OCI-LY1 (cell line): ENCODE measurements around the gene FHL2.

Source experiments
- H2AFZ ChIP-seq: fragments of 200-600 bp; sonication (generic), shearing (Covaris generic); 2 replicates; pipeline ENCODE4 v1.6.0; 2014; ENCODE audit warnings: antibody characterized with exemption, mild to moderate bottlenecking, low read length
- H3F3A ChIP-seq: fragments of 200-600 bp; sonication (generic), shearing (Covaris generic); 2 replicates; pipeline ENCODE4 v1.6.0; 2014; ENCODE audit warnings: mild to moderate bottlenecking, antibody characterized with exemption, low read length, moderate library complexity; ENCODE audit not compliant: insufficient read depth
- H3K27ac ChIP-seq: fragments of 200-600 bp; sonication (generic); 2 replicates; pipeline ENCODE4 v1.5.1; 2014; ENCODE audit warnings: low read length, mixed run types, mild to moderate bottlenecking, low read depth; ENCODE audit not compliant: poor library complexity, severe bottlenecking
- H3K27me3 ChIP-seq: fragments of 200-600 bp; sonication (generic); 2 replicates; pipeline ENCODE4 v1.6.0; 2014; ENCODE audit warnings: antibody characterized with exemption, mild to moderate bottlenecking, low read length, moderate library complexity; ENCODE audit not compliant: insufficient read depth
- H3K36me3 ChIP-seq: fragments of 200-600 bp; sonication (generic); 2 replicates; pipeline ENCODE4 v1.6.1; 2014; ENCODE audit warnings: mild to moderate bottlenecking, antibody characterized with exemption, low read length, moderate library complexity, mixed read lengths; ENCODE audit not compliant: insufficient read depth
- H3K4me1 ChIP-seq: fragments of 200-600 bp; sonication (generic); 2 replicates; pipeline ENCODE4 v1.5.1; 2014; ENCODE audit warnings: mild to moderate bottlenecking, low read length, moderate library complexity; ENCODE audit not compliant: insufficient read depth, severe bottlenecking
- H3K4me2 ChIP-seq: fragments of 200-600 bp; sonication (generic), shearing (Covaris generic); 2 replicates; pipeline ENCODE4 v1.6.1; 2014; ENCODE audit warnings: low read length
- H3K4me3 ChIP-seq: fragments of 200-600 bp; sonication (generic); 2 replicates; pipeline ENCODE4 v1.5.1; 2014; ENCODE audit warnings: low read length, low read depth, mild to moderate bottlenecking, mixed read lengths; ENCODE audit not compliant: poor library complexity, severe bottlenecking
- H3K79me2 ChIP-seq: fragments of 200-600 bp; shearing (Covaris generic); 2 replicates; pipeline ENCODE4 v1.6.1; 2016; ENCODE audit warnings: mixed run types, low read length, mixed read lengths; ENCODE audit not compliant: insufficient read depth
- H3K9ac ChIP-seq: fragments of 200-600 bp; sonication (generic), shearing (Covaris generic); 2 replicates; pipeline ENCODE4 v1.6.1; 2014; ENCODE audit warnings: mild to moderate bottlenecking, low read length, mixed read lengths
- H3K9me2 ChIP-seq: fragments of 200-600 bp; sonication (generic), shearing (Covaris generic); 2 replicates; pipeline ENCODE4 v1.6.1; 2014; ENCODE audit warnings: low read depth, mild to moderate bottlenecking, low read length, mixed read lengths
- H3K9me3 ChIP-seq: fragments of 200-600 bp; shearing (Covaris generic); 2 replicates; pipeline ENCODE4 v1.6.1; 2014; ENCODE audit warnings: low read length, mixed read lengths
- H4K20me1 ChIP-seq: fragments of 200-600 bp; sonication (generic), shearing (Covaris generic); 2 replicates; pipeline ENCODE4 v1.6.0; 2016; ENCODE audit warnings: mild to moderate bottlenecking, low read length; ENCODE audit not compliant: insufficient read depth
- EZH2 ChIP-seq: fragments of 200-600 bp; sonication (generic), shearing (Covaris generic); IDR thresholded peaks from 2 replicates; pipeline ENCODE4 v1.8.0; 2017; ENCODE audit warnings: borderline replicate concordance, mixed run types, mild to moderate bottlenecking, antibody characterized with exemption, low read length, moderate library complexity, mixed read lengths
- TF ChIP-seq, protein P1 (sequence below): fragments of 200-600 bp; sonication (generic), shearing (Covaris generic); IDR thresholded peaks from 2 replicates; pipeline ENCODE4 v1.5.1; 2017; ENCODE audit warnings: mild to moderate bottlenecking, antibody characterized with exemption, low read length, moderate library complexity, mixed read lengths

Gene FHL2

GRCh38 chr2:105317937-105318336 is 80.9 kb downstream of the FHL2 start:
- H3K4me3 ChIP-seq, result no peak overlapping the region
- H4K20me1 ChIP-seq, result no peaks in the 10 kb centered on the region
- H3K4me2 ChIP-seq, result no peak overlapping the region
- no peak overlapping the region for H3K27ac ChIP-seq
- H3K79me2 ChIP-seq, result peaks cover 86% of the 10 kb centered on the region
- no peaks in the 10 kb centered on the region for H3K9me3 ChIP-seq
- no peak overlapping the region for H2AFZ ChIP-seq
- no peaks in the 10 kb centered on the region for H3F3A ChIP-seq
- peaks cover 15% of the 10 kb centered on the region for H3K36me3 ChIP-seq
- peaks cover 5% of the 10 kb centered on the region for H3K4me1 ChIP-seq
- H3K9me2 ChIP-seq, result no peaks in the 10 kb centered on the region
- TF ChIP-seq EZH2, result no peak
- TF ChIP-seq, protein P1, sequence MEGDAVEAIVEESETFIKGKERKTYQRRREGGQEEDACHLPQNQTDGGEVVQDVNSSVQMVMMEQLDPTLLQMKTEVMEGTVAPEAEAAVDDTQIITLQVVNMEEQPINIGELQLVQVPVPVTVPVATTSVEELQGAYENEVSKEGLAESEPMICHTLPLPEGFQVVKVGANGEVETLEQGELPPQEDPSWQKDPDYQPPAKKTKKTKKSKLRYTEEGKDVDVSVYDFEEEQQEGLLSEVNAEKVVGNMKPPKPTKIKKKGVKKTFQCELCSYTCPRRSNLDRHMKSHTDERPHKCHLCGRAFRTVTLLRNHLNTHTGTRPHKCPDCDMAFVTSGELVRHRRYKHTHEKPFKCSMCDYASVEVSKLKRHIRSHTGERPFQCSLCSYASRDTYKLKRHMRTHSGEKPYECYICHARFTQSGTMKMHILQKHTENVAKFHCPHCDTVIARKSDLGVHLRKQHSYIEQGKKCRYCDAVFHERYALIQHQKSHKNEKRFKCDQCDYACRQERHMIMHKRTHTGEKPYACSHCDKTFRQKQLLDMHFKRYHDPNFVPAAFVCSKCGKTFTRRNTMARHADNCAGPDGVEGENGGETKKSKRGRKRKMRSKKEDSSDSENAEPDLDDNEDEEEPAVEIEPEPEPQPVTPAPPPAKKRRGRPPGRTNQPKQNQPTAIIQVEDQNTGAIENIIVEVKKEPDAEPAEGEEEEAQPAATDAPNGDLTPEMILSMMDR, result no peak
- H3K27me3 ChIP-seq, result no peaks in the 10 kb centered on the region
- no peak overlapping the region for H3K9ac ChIP-seq

GRCh38 chr2:105315314-105315713 is 83.5 kb downstream of the FHL2 start:
- no peaks in the 10 kb centered on the region for H4K20me1 ChIP-seq
- H3F3A ChIP-seq, result no peaks in the 10 kb centered on the region
- H3K79me2 ChIP-seq, result peaks cover 78% of the 10 kb centered on the region
- H3K27me3 ChIP-seq, result no peaks in the 10 kb centered on the region
- H3K9ac ChIP-seq, result no peak overlapping the region
- TF ChIP-seq, protein P1, result no peak
- no peak for TF ChIP-seq EZH2
- H3K27ac ChIP-seq, result no peak overlapping the region
- H3K9me2 ChIP-seq, result no peaks in the 10 kb centered on the region
- no peaks in the 10 kb centered on the region for H3K9me3 ChIP-seq
- H3K4me1 ChIP-seq, result peaks cover 5% of the 10 kb centered on the region
- no peak overlapping the region for H3K4me3 ChIP-seq
- H2AFZ ChIP-seq, result no peak overlapping the region
- H3K4me2 ChIP-seq, result no peak overlapping the region
- peaks cover 9% of the 10 kb centered on the region for H3K36me3 ChIP-seq

DNA sequence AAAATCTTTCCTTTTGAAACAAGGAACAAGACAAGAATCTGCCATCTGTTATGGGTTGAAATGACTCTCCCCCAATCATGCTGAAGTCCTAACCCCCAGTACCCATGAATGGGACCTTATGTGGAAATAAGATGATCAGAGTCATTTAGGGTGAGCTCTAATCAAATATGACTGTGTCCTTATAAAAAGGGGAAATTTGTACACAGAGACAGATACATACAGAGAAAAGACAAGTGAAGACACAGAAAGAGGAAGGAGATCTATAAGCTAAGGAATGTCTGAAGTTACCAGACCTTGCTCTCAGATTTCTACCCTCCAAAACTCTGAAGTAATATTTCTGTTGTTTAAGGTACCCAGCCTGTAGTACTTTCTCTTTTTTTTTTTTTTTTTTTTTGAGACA is 85.0 kb downstream of the FHL2 start:
- H4K20me1 ChIP-seq, result no peaks in the 10 kb centered on the region
- no peak overlapping the region for H3K4me2 ChIP-seq
- peaks cover 5% of the 10 kb centered on the region for H3K4me1 ChIP-seq
- no peak overlapping the region for H2AFZ ChIP-seq
- peaks cover 67% of the 10 kb centered on the region for H3K79me2 ChIP-seq
- H3K27me3 ChIP-seq, result no peaks in the 10 kb centered on the region
- H3K27ac ChIP-seq, result no peak overlapping the region
- H3F3A ChIP-seq, result no peaks in the 10 kb centered on the region
- H3K4me3 ChIP-seq, result no peak overlapping the region
- no peak overlapping the region for H3K9ac ChIP-seq
- peaks cover 17% of the 10 kb centered on the region for H3K36me3 ChIP-seq
- no peaks in the 10 kb centered on the region for H3K9me2 ChIP-seq
- TF ChIP-seq, protein P1, result no peak
- no peak for TF ChIP-seq EZH2
- no peaks in the 10 kb centered on the region for H3K9me3 ChIP-seq
